ENCODE data around the gene DACT2.

Gene DACT2

GRCh38 chr6:168301648-168302398, 17.8 kb downstream of the DACT2 start:
- Histone ChIP-seq H3K4me1 (ENCODE audit: control insufficient read depth, insufficient read depth, low read length, unreplicated experiment) (no peaks in the 10 kb centered on the region), H3K79me2 (ENCODE audit: control insufficient read depth, insufficient read depth, low read length, unreplicated experiment) (no peaks in the 10 kb centered on the region), H3K27ac (ENCODE audit: low read depth, low read length) (no peak overlapping the region), H3K36me3 (ENCODE audit: insufficient read depth, low read length) (no peaks in the 10 kb centered on the region), H3K4me3 (ENCODE audit: low read depth, low read length) (no peak overlapping the region), H3K27me3 (ENCODE audit: insufficient read depth, low read length) (no peaks in the 10 kb centered on the region), H2AFZ (ENCODE audit: low read length, unreplicated experiment) (no peak overlapping the region)

GRCh38 chr6:168300975-168301647, 18.5 kb downstream of the DACT2 start:
- Histone ChIP-seq H3K27me3 (ENCODE audit: insufficient read depth, low read length) (no peaks in the 10 kb centered on the region), H3K4me3 (ENCODE audit: low read depth, low read length) (no peak overlapping the region), H3K36me3 (ENCODE audit: insufficient read depth, low read length) (no peaks in the 10 kb centered on the region), H3K4me1 (ENCODE audit: control insufficient read depth, insufficient read depth, low read length, unreplicated experiment) (no peaks in the 10 kb centered on the region), H3K27ac (ENCODE audit: low read depth, low read length) (no peak overlapping the region), H3K79me2 (ENCODE audit: control insufficient read depth, insufficient read depth, low read length, unreplicated experiment) (no peaks in the 10 kb centered on the region), H2AFZ (ENCODE audit: low read length, unreplicated experiment) (no peak overlapping the region)

- H3K4me3 ChIP-seq (ENCODE audit: low read depth, low read length), result no peak overlapping the region
- H3K79me2 ChIP-seq (ENCODE audit: control insufficient read depth, insufficient read depth, low read length, unreplicated experiment), result no peaks in the 10 kb centered on the region
- H2AFZ ChIP-seq (ENCODE audit: low read length, unreplicated experiment), result no peak overlapping the region
- no peaks in the 10 kb centered on the region for H3K27me3 ChIP-seq (ENCODE audit: insufficient read depth, low read length)
- no peaks in the 10 kb centered on the region for H3K4me1 ChIP-seq (ENCODE audit: control insufficient read depth, insufficient read depth, low read length, unreplicated experiment)
- H3K27ac ChIP-seq (ENCODE audit: low read depth, low read length), result no peak overlapping the region
- no peaks in the 10 kb centered on the region for H3K36me3 ChIP-seq (ENCODE audit: insufficient read depth, low read length)
Measured at GRCh38 chr6:168299541-168300511, 19.8 kb downstream of the DACT2 start.

- no peak overlapping the region for H3K27ac ChIP-seq (ENCODE audit: low read depth, low read length)
Measured at GRCh38 chr6:168297643-168298042, 21.9 kb downstream of the DACT2 start.

DNA sequence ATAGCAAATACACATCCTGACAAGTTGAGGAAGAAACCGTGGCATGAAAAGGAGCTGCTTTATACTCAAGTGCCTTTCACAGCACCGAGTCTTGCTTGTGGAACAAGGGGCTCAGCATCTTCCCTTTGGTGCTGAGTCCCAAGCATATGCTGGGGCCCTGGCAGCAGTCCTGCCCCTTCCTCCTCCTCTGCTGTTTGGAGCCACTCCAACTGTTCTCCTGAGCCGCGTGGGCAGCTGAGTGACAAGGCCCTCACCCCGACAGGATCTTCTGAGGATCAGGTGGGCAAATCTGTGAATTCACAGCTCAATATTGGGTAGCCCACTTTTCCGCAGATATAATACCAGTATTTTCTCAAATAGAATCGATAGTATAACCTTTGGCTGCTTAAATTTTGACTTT, 24.7 kb downstream of the DACT2 start:
- H3K27ac ChIP-seq (ENCODE audit: low read depth, low read length), result no peak overlapping the region
- H3K4me1 ChIP-seq (ENCODE audit: control insufficient read depth, insufficient read depth, low read length, unreplicated experiment), result no peaks in the 10 kb centered on the region
- H3K4me3 ChIP-seq (ENCODE audit: low read depth, low read length), result no peak overlapping the region
- no peak overlapping the region for H2AFZ ChIP-seq (ENCODE audit: low read length, unreplicated experiment)
- peaks cover 23% of the 10 kb centered on the region for H3K27me3 ChIP-seq (ENCODE audit: insufficient read depth, low read length)
- H3K36me3 ChIP-seq (ENCODE audit: insufficient read depth, low read length), result no peaks in the 10 kb centered on the region
- H3K79me2 ChIP-seq (ENCODE audit: control insufficient read depth, insufficient read depth, low read length, unreplicated experiment), result no peaks in the 10 kb centered on the region

More at GRCh38 chr6:168297643-168298042, 21.9 kb downstream of the DACT2 start:
- H3K79me2 ChIP-seq (ENCODE audit: control insufficient read depth, insufficient read depth, low read length, unreplicated experiment), result no peaks in the 10 kb centered on the region
- H2AFZ ChIP-seq (ENCODE audit: low read length, unreplicated experiment), result no peak overlapping the region
- H3K4me1 ChIP-seq (ENCODE audit: control insufficient read depth, insufficient read depth, low read length, unreplicated experiment), result no peaks in the 10 kb centered on the region
- H3K36me3 ChIP-seq (ENCODE audit: insufficient read depth, low read length), result no peaks in the 10 kb centered on the region
- H3K27me3 ChIP-seq (ENCODE audit: insufficient read depth, low read length), result peaks cover 11% of the 10 kb centered on the region
- H3K4me3 ChIP-seq (ENCODE audit: low read depth, low read length), result no peak overlapping the region

DNA sequence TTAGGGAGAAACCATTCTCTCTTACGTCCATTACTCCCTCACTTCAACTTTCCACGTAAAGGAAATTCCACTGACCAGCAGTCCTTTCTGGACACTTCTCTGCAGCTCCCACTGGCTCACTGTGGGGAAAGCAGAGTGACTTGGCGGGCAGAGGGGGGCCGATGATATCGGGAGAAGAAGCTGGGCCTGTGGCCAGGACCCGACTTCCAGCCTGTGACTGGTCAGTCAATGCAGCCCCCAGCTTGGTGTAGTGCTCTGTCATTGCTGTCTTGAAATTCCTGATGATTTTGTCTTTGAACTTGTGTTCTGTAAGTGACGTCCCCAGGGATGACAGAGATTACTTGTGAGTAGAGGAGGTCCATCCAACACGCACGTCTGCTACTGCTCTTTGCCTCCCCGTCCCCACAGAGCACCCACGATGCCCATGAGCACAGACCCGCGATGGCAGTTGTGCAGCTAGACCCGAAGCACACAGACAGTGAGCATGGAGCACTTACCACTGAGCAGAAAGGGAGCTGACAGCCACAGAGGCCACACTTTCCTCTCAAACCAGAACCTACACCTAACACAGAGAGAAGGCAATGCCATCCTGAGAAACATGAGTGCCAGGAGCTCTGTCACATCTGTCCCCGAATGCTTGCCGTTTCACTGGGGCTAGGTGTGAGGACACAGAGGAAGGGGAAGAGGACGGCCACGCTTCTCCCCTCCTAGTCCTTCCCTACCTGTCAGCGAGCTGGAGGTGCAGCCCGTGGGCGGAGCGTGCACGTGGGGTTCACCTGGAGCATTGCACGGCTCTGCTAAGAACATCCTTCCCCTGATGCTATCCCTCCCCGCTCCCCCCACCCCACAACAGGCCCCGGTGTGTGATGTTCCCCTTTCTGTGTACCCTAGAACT, 25.7 kb downstream of the DACT2 start:
- Histone ChIP-seq H3K4me1 (ENCODE audit: control insufficient read depth, insufficient read depth, low read length, unreplicated experiment) (no peaks in the 10 kb centered on the region), H3K27me3 (ENCODE audit: insufficient read depth, low read length) (peaks cover 26% of the 10 kb centered on the region), H3K27ac (ENCODE audit: low read depth, low read length) (no peak overlapping the region), H2AFZ (ENCODE audit: low read length, unreplicated experiment) (no peak overlapping the region), H3K79me2 (ENCODE audit: control insufficient read depth, insufficient read depth, low read length, unreplicated experiment) (no peaks in the 10 kb centered on the region), H3K36me3 (ENCODE audit: insufficient read depth, low read length) (no peaks in the 10 kb centered on the region), H3K4me3 (ENCODE audit: low read depth, low read length) (no peak overlapping the region)

DNA sequence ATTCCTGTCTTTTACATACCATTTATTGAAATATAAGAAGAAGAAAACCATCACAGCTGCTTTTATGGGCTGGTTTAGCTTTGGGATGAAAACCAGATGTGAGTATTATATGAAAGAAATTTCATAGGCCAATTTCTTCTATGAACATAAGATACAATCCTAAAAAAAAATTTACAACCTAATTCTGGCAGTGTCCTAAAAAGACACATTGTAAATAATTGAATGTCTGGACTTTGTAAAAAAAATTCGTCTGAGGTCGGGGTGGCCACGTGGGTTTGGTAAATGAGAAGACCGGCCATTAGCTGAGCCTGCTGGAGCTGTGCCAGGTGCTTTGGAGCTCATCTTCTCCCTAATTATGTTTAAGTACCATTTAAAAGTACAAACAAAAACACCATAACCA, 26.8 kb downstream of the DACT2 start:
- H2AFZ ChIP-seq (ENCODE audit: low read length, unreplicated experiment), result no peak overlapping the region
- H3K27me3 ChIP-seq (ENCODE audit: insufficient read depth, low read length), result peaks cover 26% of the 10 kb centered on the region
- H3K79me2 ChIP-seq (ENCODE audit: control insufficient read depth, insufficient read depth, low read length, unreplicated experiment), result no peaks in the 10 kb centered on the region

DNA sequence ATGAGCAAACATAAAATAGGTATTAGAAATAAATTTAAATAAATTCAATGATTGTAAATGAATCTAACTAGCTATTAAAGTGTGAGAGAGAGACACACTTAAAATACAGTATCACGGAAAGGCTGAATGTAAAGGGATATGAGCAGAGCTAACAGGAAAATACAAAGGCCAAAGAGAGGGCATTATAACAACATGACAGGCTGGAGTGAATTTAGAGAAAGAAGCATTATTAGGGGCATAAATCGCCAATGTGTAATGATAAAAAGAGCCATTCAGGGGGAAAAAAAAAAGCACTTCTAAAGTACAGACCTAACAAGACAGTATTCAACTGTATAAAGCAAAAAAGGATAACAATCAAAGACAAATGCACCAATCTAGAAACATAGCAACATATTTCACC, 28.1 kb downstream of the DACT2 start:
- no peak overlapping the region for H2AFZ ChIP-seq (ENCODE audit: low read length, unreplicated experiment)
- H3K4me1 ChIP-seq (ENCODE audit: control insufficient read depth, insufficient read depth, low read length, unreplicated experiment), result no peaks in the 10 kb centered on the region
- H3K36me3 ChIP-seq (ENCODE audit: insufficient read depth, low read length), result no peaks in the 10 kb centered on the region
- H3K27me3 ChIP-seq (ENCODE audit: insufficient read depth, low read length), result peaks cover 26% of the 10 kb centered on the region
- H3K79me2 ChIP-seq (ENCODE audit: control insufficient read depth, insufficient read depth, low read length, unreplicated experiment), result no peaks in the 10 kb centered on the region
- H3K27ac ChIP-seq (ENCODE audit: low read depth, low read length), result no peak overlapping the region
- no peak overlapping the region for H3K4me3 ChIP-seq (ENCODE audit: low read depth, low read length)

More for the DNA sequence above, 26.8 kb downstream of the DACT2 start:
- Histone ChIP-seq H3K4me3 (ENCODE audit: low read depth, low read length) (no peak overlapping the region), H3K36me3 (ENCODE audit: insufficient read depth, low read length) (no peaks in the 10 kb centered on the region), H3K4me1 (ENCODE audit: control insufficient read depth, insufficient read depth, low read length, unreplicated experiment) (no peaks in the 10 kb centered on the region), H3K27ac (ENCODE audit: low read depth, low read length) (no peak overlapping the region)

DNA sequence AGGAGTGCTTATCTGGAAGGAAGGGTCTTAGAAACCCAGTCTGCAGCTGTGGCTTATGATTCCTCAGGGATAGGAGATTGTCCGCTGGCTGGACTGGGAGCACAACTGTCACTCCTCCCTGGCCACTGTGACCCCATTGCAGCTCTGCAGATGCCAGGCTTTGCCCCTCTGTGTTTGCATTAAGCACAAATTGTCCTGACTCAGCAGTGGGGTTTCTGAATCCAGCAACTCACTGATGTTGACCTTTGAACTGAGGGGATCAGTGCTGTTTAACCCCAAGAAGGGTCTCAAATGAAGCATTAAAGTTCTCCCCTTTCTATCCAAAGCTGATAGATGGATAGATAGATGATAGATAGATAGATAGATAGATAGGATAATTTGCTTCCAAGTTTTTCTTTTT, 29.5 kb downstream of the DACT2 start:
- H3K4me3 ChIP-seq (ENCODE audit: low read depth, low read length), result no peak overlapping the region
- no peak overlapping the region for H2AFZ ChIP-seq (ENCODE audit: low read length, unreplicated experiment)
- no peaks in the 10 kb centered on the region for H3K4me1 ChIP-seq (ENCODE audit: control insufficient read depth, insufficient read depth, low read length, unreplicated experiment)
- H3K79me2 ChIP-seq (ENCODE audit: control insufficient read depth, insufficient read depth, low read length, unreplicated experiment), result no peaks in the 10 kb centered on the region
- peaks cover 26% of the 10 kb centered on the region for H3K27me3 ChIP-seq (ENCODE audit: insufficient read depth, low read length)
- H3K27ac ChIP-seq (ENCODE audit: low read depth, low read length), result no peak overlapping the region
- H3K36me3 ChIP-seq (ENCODE audit: insufficient read depth, low read length), result no peaks in the 10 kb centered on the region

DNA sequence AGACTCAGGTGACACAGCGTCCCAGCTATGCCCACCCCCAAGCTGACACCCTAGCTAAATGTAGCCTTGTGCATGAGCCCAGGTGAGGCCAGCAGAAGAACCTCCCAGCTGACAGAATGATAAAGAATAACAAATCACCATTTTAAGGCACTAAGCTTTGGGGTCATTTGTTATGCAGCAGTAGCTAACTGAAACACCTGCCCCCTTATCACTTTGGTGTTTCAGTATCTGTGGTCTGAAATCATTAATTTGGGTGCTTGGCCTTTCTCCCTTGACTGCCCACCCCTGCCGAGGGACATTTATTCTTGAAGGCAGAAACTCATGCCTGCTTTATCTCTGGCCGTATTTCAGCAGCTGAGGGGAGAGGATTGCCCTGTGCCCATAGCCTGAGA, 30.0 kb downstream of the DACT2 start:
- Histone ChIP-seq H3K36me3 (ENCODE audit: insufficient read depth, low read length) (no peaks in the 10 kb centered on the region), H3K27me3 (ENCODE audit: insufficient read depth, low read length) (peaks cover 26% of the 10 kb centered on the region), H3K4me1 (ENCODE audit: control insufficient read depth, insufficient read depth, low read length, unreplicated experiment) (no peaks in the 10 kb centered on the region), H2AFZ (ENCODE audit: low read length, unreplicated experiment) (no peak overlapping the region), H3K27ac (ENCODE audit: low read depth, low read length) (no peak overlapping the region), H3K79me2 (ENCODE audit: control insufficient read depth, insufficient read depth, low read length, unreplicated experiment) (no peaks in the 10 kb centered on the region), H3K4me3 (ENCODE audit: low read depth, low read length) (no peak overlapping the region)

Data from ACC112 (cell line).